Mucosa of descending colon (tissue), 3 donors: Measurements from ENCODE around the gene SETDB2. TPM values are rescaled to one million over a fixed set of nuclear protein-coding genes. Genes with fewer than 3 reads are reported as not detected.

Source experiments
- ATAC-seq: fragments of 200-7000 bp; cut with Tn5 transposase; one replicate; pipeline ENCODE4 v1.9.1; 2020; ENCODE audit warnings: mild to moderate bottlenecking, moderate library complexity
- DNase-seq, 3 donors: peaks; one replicate each; pipeline ENCODE4 v3.0.0-alpha.2; 2020
- H3K36me3 ChIP-seq: fragments of 200-600 bp; one replicate; pipeline ENCODE4 v1.8.0; 2021; ENCODE audit warnings: low read depth, mild to moderate bottlenecking
- H3K4me1 ChIP-seq: fragments of 200-600 bp; one replicate; pipeline ENCODE4 v1.8.0; 2021; ENCODE audit warnings: low read depth, mild to moderate bottlenecking
- H3K4me3 ChIP-seq: fragments of 200-600 bp; one replicate; pipeline ENCODE4 v1.8.0; 2021; ENCODE audit warnings: mild to moderate bottlenecking
- H3K9me3 ChIP-seq: fragments of 200-600 bp; one replicate; pipeline ENCODE4 v1.8.0; 2021; ENCODE audit warnings: mild to moderate bottlenecking
- intact Hi-C, 2 donors: fragments of 100-400 bp; cut with DNase I in 1 of 2; cut with micrococcal nuclease in 1 of 2; formaldehyde crosslinking; loops; one replicate each; pipeline versions ENCODE4 v1.11.0 to v1.11.1; 2022; cut with DNase I, micrococcal nuclease
- total RNA-seq, 3 donors: library from RNA; stranded (reverse); fragmentation: NEBNext Ultra II Directional in 2 of 3; extraction: Animal tissue kit (Norgen Biotek cat#: 25700) in 2 of 3; gene quantifications; one replicate each; pipeline versions ENCODE4 v1.2.1 to v1.2.4, GENCODE V29; 2021 to 2023
- TF ChIP-seq, protein P1 (sequence below): fragments of 200-600 bp; IDR thresholded peaks from one replicate; pipeline ENCODE4 v1.8.0; 2022; ENCODE audit warnings: antibody characterized with exemption, mild to moderate bottlenecking
- donor health status: DM: no; HTN: no; CAD: no; lungs with moderate emphysema.
- donor health status: DM: no; HTN: no; CAD: no.
- donor health status: DM: no; HTN: yes; CAD: no.

The SETDB2 gene
- total RNA-seq, 3 donors from 2014 or later = 10.6 to 13.7 (median 11.7) TPM

DNA sequence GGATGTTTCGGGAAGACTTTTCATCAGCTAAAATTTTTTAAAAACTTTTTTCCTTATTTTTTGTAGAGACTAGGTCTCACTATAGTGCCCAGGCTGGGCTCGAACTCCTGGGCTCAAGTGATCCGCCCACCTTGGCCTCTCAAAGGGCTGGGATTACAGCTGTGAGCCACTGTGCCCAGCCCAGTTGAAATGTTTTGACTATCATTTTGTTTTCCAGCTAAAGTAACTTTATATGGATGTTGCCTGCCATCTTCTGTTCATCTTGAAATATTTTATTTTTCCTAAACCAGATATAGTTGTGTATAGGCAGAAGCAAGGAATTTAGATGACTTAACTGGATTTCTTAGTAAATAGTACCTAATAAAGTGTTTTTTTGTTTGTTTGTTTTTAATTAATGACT lies 7.2 kb upstream of the SETDB2 start:
- ATAC-seq = peak; percentile 42
- TF ChIP-seq, protein P1, sequence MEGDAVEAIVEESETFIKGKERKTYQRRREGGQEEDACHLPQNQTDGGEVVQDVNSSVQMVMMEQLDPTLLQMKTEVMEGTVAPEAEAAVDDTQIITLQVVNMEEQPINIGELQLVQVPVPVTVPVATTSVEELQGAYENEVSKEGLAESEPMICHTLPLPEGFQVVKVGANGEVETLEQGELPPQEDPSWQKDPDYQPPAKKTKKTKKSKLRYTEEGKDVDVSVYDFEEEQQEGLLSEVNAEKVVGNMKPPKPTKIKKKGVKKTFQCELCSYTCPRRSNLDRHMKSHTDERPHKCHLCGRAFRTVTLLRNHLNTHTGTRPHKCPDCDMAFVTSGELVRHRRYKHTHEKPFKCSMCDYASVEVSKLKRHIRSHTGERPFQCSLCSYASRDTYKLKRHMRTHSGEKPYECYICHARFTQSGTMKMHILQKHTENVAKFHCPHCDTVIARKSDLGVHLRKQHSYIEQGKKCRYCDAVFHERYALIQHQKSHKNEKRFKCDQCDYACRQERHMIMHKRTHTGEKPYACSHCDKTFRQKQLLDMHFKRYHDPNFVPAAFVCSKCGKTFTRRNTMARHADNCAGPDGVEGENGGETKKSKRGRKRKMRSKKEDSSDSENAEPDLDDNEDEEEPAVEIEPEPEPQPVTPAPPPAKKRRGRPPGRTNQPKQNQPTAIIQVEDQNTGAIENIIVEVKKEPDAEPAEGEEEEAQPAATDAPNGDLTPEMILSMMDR = no peak
- Histone ChIP-seq H3K9me3 (no peaks in the 10 kb centered on the region), H3K4me1 (no peaks in the 10 kb centered on the region), H3K36me3 (no peaks in the 10 kb centered on the region), H3K4me3 (no peak overlapping the region)
- intact Hi-C loops = loop anchor here (5.0 to 10.0 kb wide), 2 partner anchors 132 to 135 kb away; no protein-coding TSS in a partner anchor
- DNase-seq = peak in 1 of 3 donors; percentile 17

DNA sequence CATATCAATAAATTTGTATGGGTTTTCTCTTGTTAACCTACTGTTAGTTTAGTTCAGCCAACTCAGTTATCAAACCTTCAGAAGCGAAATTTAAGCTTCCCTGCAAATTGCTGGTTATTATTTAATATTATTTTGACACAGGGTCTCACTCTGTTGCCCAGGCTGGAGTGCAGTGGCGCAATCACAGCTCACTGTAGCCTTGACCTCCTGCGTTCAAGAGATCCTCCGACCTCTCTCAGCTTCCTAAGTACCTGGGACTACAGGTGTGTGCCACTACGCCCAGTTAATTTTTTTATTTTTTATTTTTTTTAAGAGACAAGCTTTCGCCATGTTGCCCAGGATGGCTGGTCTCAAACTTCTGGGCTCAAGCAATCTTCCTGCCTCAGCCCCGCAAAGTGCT lies 6.4 kb upstream of the SETDB2 start:
- TF ChIP-seq, protein P1 = no peak
- intact Hi-C loops = loop anchor here (5.0 to 10.0 kb wide), 2 partner anchors 133 to 135 kb away; no protein-coding TSS in a partner anchor
- Histone ChIP-seq H3K9me3 (no peaks in the 10 kb centered on the region), H3K4me3 (no peak overlapping the region), H3K36me3 (no peaks in the 10 kb centered on the region), H3K4me1 (no peaks in the 10 kb centered on the region)
- ATAC-seq (no peak), DNase-seq (no peak)

- intact Hi-C loops = loop anchor here (5.0 to 10.0 kb wide), 2 partner anchors 135 to 137 kb away; no protein-coding TSS in a partner anchor
- ATAC-seq (no peak), DNase-seq (no peak)
- TF ChIP-seq, protein P1 = no peak
- Histone ChIP-seq H3K9me3 (no peaks in the 10 kb centered on the region), H3K4me1 (no peaks in the 10 kb centered on the region), H3K4me3 (no peak overlapping the region), H3K36me3 (no peaks in the 10 kb centered on the region)
Measured at GRCh38 chr13:49439609-49440008, 4.5 kb upstream of the SETDB2 start.

DNA sequence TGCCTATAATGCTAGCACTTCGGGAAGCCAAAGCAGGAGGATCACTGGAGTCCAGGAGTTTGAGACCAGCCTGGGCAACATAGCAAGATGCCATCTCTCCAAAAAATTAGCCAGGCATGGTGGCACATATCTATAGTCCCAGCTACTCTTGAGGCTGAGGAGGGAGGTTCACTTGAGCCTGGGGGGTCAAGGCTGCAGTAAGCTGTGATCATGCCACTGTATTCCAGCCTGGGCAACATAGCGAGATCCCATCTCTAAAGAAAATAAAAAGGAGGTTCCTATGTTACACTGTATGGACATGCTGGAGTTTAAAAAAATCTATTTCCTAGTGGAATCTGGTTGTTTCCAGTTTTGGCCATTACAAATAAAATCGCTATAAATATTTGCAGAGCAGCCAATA lies 2.8 kb upstream of the SETDB2 start:
- TF ChIP-seq, protein P1 = no peak
- DNase-seq (no peak), ATAC-seq (no peak)
- H3K36me3 ChIP-seq = no peaks in the 10 kb centered on the region
- H3K4me3 ChIP-seq = no peak overlapping the region
- peaks cover 5% of the 10 kb centered on the region for H3K4me1 ChIP-seq
- intact Hi-C loops = no loop called here
- no peaks in the 10 kb centered on the region for H3K9me3 ChIP-seq

GRCh38 chr13:49441846-49442245 lies 2.2 kb upstream of the SETDB2 start:
- TF ChIP-seq, protein P1 = no peak
- Histone ChIP-seq H3K4me1 (peaks cover 7% of the 10 kb centered on the region), H3K36me3 (no peaks in the 10 kb centered on the region), H3K9me3 (no peaks in the 10 kb centered on the region), H3K4me3 (no peak overlapping the region)
- intact Hi-C loops = no loop called here
- no peak for DNase-seq
- ATAC-seq = no peak

- Histone ChIP-seq H3K4me1 (peaks cover 20% of the 10 kb centered on the region), H3K4me3 (peak overlapping the region; percentile 54), H3K36me3 (no peaks in the 10 kb centered on the region), H3K9me3 (no peaks in the 10 kb centered on the region)
- TF ChIP-seq, protein P1 = no peak
- DNase-seq (no peak), ATAC-seq (no peak)
- intact Hi-C loops = no loop called here
Measured at GRCh38 chr13:49443357-49443703, 744 bp upstream of the SETDB2 start.
